Esophagus muscularis mucosa (tissue), 4 donors: ENCODE results near the gene RHBDD1.

Experiments used
- CTCF ChIP-seq, 3 experiments: fragments of 200-600 bp in 2 of 3; fragments of 450-650 bp in 1 of 3; sonication (generic) in 2 of 3; IDR thresholded peaks; one replicate each; pipeline ENCODE4 v1.5.1; 2017 to 2019; ENCODE audit warnings: antibody characterized with exemption in 3 of 3, mild to moderate bottlenecking in 2 of 3, moderate library complexity in 1 of 3
- EP300 ChIP-seq: sonication (generic); formaldehyde crosslinking; IDR thresholded peaks from one replicate; pipeline ENCODE4 v1.6.1; 2017; ENCODE audit warnings: antibody characterized with exemption
- POLR2A ChIP-seq: fragments of 450-650 bp; IDR thresholded peaks from one replicate; pipeline ENCODE4 v1.6.1; 2017; ENCODE audit warnings: antibody characterized with exemption, moderate library complexity, mild to moderate bottlenecking, low read depth

- TF ChIP-seq CTCF (IDR thresholded peaks at IDR 0.05) (no peak), EP300 (no peak), POLR2A (no peak)
These were observed 52.1 kb downstream of the RHBDD1 start for GRCh38 chr2:226887940-226888339.
